SU-DHL-6 (cell line): ENCODE measurements around the gene E2F6.

Experiments used
- CTCF ChIP-seq: fragments of 200-600 bp; sonication (generic); IDR thresholded peaks from one replicate; pipeline ENCODE4 v1.5.1; 2017; ENCODE audit warnings: antibody characterized with exemption, mild to moderate bottlenecking, low read length, moderate library complexity; ENCODE audit not compliant: insufficient read depth, poor library complexity, severe bottlenecking
- EZH2phosphoT487 ChIP-seq: fragments of 200-600 bp; sonication (generic), shearing (Covaris generic); conservative IDR thresholded peaks from 2 replicates; pipeline ENCODE4 v1.6.1; 2018; ENCODE audit warnings: mild to moderate bottlenecking, antibody characterized with exemption, low read length, moderate library complexity, mixed read lengths

DNA sequence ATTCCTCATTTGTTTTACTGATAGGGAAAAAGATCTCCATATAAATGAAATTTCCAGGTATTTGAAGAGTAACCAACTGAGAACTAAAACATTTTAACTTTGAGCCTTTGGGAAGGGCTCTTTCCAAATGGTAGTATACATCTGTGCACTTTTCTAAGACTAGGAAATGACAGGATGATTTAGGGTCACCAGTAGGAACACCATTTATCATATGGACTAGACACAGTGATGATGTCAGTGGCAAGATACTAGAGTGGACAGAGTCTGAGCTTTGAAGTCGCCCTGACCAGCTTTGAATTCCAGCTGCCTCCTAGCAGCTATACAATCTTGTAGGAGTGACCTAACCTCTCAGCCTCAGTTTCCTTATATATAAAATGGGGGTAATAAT lies 56.4 kb downstream of the E2F6 start:
- TF ChIP-seq CTCF (no peak), EZH2phosphoT487 (no peak)
